CD4-positive, alpha-beta T cell treated with Interleukin-1 beta for 1 hour (primary cell): Measurements from ENCODE around the gene HIPK1.
A peak's percentile ranks its signal among the peaks of the same experiment; 100 is the strongest.
"Not testable (repeated sequence)": the region's sequence is repeated elsewhere in the genome, so short reads cannot be mapped to it uniquely, and the experiment has no call there.

Experiments
- DNase-seq, 2 donors: peaks; one replicate each; pipeline ENCODE4 v3.0.0-alpha.2; 2020 to 2022

HIPK1 gene

GRCh38 chr1:113945329-113945728 lies 16.2 kb downstream of the HIPK1 start:
- DNase-seq: no peak

- DNase-seq: no peak
Observed at GRCh38 chr1:113946112-113946511, 17.0 kb downstream of the HIPK1 start.

GRCh38 chr1:113946678-113947387 lies 17.7 kb downstream of the HIPK1 start:
- DNase-seq: no peak

- DNase-seq: peak in 1 of 2 donors; percentile 35
Observed at GRCh38 chr1:113947388-113948107, 18.4 kb downstream of the HIPK1 start.

- not testable (repeated sequence) for DNase-seq
Observed at GRCh38 chr1:113948151-113948550, 19.0 kb downstream of the HIPK1 start.

GRCh38 chr1:113949007-113949406 lies 19.9 kb downstream of the HIPK1 start:
- DNase-seq: peak in 1 of 2 donors; percentile 29

- no peak for DNase-seq
Observed at GRCh38 chr1:113950908-113951307, 21.8 kb downstream of the HIPK1 start.

GRCh38 chr1:113951719-113952118 lies 22.6 kb downstream of the HIPK1 start:
- no peak for DNase-seq

- no peak for DNase-seq
Observed at GRCh38 chr1:113957984-113958383, 28.9 kb downstream of the HIPK1 start.

- DNase-seq: no peak
Observed at GRCh38 chr1:113958691-113959090, 29.6 kb downstream of the HIPK1 start.

GRCh38 chr1:113963281-113963906 lies 34.3 kb downstream of the HIPK1 start:
- no peak for DNase-seq

- no peak for DNase-seq
Observed at GRCh38 chr1:113965703-113966412, 36.7 kb downstream of the HIPK1 start.

- DNase-seq: no peak
Observed at GRCh38 chr1:113972954-113973353, 43.8 kb downstream of the HIPK1 start.

- DNase-seq: no peak
Observed at GRCh38 chr1:113975211-113975895, 46.2 kb downstream of the HIPK1 start.

- DNase-seq: no peak
Observed at GRCh38 chr1:113976609-113977278, 47.6 kb downstream of the HIPK1 start.

GRCh38 chr1:113977906-113978305 lies 48.8 kb downstream of the HIPK1 start:
- DNase-seq: no peak

- DNase-seq: peak; percentile 53 to 55
Observed at GRCh38 chr1:113978863-113979702, 50.0 kb downstream of the HIPK1 start, which contains the start of gene OLFML3. TSS of gene OLFML3 (plus strand) at chr1:113979474. CDS start at chr1:113979517, 43 bp downstream.

GRCh38 chr1:113980110-113980509 lies 51.0 kb downstream of the HIPK1 start:
- DNase-seq: no peak

GRCh38 chr1:113981962-113982931 lies 53.1 kb downstream of the HIPK1 start:
- DNase-seq: no peak

GRCh38 chr1:113982949-113983348 lies 53.8 kb downstream of the HIPK1 start:
- DNase-seq: no peak
